SKM-1 treated with dmso at 0.1 percent for 144 hours (cell line): ENCODE data around the gene MLLT11.
"Not testable (repeated sequence)": the region's sequence is repeated elsewhere in the genome, so short reads cannot be mapped to it uniquely, and the experiment has no call there.

Source experiments
- DNase-seq: peaks from one replicate; lab custom pipeline; 2025; ENCODE audit not compliant: unreplicated experiment; lab: John Stamatoyannopoulos, UW

The MLLT11 gene

DNA sequence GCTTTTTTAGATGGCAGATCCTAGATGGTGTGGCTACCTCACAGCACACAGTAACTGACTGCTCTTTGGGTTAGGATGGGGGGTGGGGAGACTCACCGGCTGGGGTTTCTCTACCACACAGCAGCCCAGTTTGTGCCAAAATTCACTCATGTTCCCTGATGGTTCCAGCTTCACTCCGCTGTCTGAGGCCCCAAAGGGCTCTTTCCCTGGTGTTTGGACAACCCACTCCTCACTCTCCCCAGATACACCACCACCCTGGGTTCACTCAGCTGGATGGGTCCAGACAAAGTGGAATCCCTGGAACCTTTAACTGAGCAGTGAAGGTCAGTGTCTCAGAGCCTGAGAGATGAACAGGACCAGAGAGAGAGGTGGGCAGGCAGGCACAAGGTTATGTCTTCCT is 4.6 kb upstream of the MLLT11 start:
- no peak for DNase-seq

DNA sequence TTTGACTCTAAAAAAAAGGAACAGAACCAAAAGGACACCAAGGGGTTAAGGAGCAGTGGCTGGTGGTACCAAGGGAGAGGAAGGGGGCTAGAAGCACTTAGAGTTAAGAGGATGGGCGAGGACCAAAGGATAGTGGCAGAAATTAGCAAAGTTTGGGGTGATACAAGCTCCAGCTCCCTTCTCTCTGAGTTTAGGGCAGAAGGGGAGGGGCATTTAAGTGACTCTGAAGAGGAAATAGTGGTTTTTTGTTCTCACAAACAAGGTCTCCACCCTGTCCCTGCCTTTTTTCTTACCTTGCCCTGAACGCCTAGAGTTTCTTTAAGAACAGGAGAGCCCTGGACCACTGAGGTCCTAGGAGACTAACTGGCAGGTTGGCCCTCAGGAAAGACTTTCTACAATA is 4.0 kb upstream of the MLLT11 start:
- peak; percentile 51 for DNase-seq

GRCh38 chr1:151058692-151059091 is 1.5 kb upstream of the MLLT11 start:
- DNase-seq: no peak

DNA sequence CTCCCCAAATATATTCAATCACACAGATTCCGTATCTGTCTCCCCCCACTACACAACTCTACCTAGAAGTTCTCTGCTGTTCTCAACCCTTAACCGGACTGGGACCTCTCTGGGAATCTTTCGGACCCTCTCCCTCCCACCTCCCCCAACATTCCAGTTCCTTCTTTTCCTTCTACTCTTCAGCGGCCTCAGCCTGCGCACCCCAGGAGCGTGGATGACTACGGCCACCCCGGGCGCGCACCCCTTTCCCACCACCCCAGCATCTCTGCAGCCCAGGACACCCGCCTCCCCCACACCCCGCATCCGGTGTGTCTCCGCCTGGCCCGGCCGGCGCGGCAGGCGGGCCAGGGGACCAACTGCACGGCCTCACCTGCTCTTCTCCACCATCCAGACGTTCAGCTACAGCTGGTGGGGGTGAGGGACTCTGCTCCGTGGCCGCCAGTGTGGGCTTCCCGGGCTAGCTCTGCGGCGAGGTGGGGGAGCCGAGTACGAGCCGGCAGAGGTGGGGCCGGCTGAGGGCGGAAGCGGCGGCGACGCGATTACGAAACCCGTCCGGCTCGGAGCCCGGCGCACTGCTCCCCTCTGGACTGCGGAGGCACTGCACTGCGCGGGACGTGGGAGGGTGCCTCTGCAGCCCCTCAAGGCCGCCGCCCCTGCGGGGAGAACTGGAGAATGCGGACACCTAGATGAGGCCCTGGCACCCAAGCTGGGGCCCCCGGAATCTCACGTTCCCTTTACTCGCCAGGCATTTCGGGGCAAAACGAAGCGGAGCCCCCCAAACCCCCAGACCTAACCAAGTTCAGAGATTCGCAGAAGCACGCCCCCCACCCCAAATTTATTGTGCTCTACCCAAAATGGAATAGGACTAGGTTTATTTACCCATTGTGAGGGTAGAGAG is 839 bp upstream of the MLLT11 start, which contains the start of gene CDC42SE1:
CDC42SE1 (minus strand) TSS at position 514 of the 898 bp plus-strand sequence. CDS start 3,892 bp downstream, outside the sequence.
- peak; percentile 95 for DNase-seq

- no peak for DNase-seq
These were observed 642 bp downstream of the MLLT11 start for GRCh38 chr1:151060657-151061421.

DNA sequence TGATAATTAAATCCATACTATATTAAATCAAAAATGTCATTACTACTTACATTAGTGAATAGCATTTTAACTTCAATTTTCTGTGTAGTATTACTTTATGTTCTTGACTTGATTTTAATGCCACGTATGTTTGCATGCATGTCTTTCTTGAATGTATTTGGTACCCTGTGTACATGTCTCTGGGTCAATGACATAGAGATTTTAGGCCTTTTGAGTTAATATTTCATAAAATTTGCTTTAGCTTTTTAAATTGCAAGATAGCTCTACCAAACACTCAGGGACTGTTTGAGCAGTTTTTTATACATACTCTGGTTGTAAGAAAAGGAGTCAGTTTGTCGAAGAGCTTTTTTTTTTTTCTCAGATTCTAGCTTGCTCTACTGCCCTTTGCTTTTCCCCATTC is 1.5 kb downstream of the MLLT11 start:
- no peak for DNase-seq

DNA sequence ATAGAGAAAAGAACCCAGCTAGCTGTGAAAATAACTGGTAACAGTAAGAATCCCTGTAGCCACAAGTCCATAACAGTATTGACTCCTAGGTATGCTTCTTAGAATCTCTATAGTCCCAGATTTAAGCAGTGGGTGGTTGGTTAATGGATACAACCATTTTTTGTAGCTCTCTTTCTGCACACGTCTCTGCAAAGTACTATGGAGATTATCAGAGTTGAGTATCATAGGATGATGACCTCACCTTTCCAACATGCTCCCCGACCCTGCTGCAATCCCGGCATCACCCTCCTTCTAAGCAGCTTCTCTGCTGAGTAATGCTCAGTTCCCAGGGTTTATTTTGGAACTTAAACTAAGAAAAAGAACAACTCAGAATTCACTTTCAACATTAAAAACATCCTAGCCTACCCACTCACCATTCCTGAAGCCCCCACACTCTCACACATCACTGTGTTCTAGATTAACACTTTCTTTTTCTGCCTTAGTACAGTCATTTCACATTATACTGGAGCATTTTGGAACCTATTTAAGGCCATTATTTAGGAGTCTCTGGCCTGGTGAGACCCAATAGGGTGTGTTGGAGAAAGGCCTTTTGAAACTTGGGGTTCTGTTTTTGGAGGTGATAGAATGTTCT is 2.7 kb downstream of the MLLT11 start:
- DNase-seq: no peak

DNA sequence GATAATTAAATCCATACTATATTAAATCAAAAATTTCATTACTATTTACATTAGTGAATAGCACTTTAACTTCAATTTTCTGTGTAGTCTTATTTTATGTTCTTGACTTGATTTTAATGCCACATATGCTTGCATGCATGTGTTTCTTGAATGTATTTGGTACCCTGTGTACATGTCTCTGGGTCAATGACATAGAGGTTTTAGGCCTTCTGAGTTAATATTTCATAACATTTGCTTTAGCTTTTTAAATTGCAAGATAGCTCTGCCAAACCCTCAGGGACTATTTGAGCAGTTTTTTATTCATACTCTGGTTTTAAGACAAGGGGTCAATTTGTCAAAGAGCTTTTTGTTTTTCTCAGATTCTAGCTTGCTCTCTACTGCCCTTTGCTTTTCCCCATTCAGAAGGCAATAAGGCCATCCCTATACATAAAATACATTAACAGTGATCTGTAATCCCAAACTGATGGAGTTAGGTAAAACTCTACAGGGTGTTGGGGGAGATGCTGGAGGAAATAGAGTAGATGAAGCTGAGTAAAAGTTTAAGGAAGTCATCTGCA is 5.0 kb downstream of the MLLT11 start:
- DNase-seq: no peak

GRCh38 chr1:151067185-151067584 is 7.0 kb downstream of the MLLT11 start:
- DNase-seq: no peak

- DNase-seq: no peak
These were observed 8.9 kb downstream of the MLLT11 start for GRCh38 chr1:151069103-151069486.

DNA sequence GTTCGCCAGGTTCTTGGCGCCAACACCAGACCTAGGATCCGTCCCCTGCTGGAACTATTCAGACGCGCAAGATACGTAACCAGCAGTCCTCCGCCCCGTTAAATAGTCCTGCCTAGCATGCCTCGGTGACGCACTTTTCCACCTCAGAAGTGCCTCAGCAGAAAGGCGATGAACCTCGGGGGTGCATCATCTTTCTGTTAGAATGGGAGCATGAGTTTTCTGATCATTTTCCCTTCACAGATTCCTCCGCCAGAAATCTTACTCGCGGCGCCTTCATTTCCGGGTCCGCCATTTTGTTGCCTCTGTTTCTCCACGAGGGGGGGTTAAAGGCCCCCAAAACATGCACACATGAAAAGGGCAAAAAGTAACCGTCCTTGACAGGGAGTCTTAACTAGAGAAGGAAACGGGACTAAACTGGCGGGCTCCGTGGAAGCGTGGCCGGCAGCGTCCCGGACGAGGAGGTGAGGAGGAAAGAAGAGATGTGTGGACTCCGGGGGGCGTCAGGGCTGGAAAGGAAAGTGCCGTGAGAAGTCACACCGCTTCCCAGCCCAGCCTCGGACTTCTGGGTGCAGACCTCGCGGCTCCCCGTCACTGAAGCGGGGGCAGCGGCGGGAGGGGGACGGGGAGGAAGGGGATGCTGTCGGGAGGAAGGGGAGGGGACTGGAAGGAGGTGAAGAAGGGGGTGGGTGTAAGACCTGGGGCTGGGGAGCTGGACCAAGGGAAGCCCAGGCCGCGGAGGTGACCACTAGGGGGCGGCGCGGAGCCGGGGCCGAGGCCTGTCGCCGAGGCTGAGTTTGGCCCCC is 10.5 kb downstream of the MLLT11 start, which contains the start of gene GABPB2:
GABPB2 (plus strand) TSS at position 288 of the 803 bp plus-strand sequence. CDS start 17,429 bp downstream, outside the sequence.
- DNase-seq: peak; percentile 96

DNA sequence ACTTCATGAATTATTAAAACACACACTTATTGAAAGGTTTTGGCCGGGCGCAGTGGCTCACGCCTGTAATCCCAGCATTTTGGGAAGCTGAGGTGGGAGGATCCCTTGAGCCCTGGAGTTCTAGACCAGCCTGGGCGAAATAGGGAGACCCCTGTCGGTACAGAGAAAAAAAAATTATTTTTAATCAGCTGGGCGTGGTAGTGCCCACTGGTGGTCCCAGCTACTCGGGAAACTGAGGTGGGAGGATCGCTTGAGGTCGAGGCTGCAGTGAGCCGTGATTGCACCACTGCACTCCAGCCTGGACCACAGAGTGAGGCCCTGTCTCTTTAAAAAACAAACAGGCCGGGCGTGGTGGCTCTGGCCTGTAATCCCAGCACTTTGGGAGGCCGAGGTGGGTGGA is 12.0 kb downstream of the MLLT11 start:
- DNase-seq: no peak

DNA sequence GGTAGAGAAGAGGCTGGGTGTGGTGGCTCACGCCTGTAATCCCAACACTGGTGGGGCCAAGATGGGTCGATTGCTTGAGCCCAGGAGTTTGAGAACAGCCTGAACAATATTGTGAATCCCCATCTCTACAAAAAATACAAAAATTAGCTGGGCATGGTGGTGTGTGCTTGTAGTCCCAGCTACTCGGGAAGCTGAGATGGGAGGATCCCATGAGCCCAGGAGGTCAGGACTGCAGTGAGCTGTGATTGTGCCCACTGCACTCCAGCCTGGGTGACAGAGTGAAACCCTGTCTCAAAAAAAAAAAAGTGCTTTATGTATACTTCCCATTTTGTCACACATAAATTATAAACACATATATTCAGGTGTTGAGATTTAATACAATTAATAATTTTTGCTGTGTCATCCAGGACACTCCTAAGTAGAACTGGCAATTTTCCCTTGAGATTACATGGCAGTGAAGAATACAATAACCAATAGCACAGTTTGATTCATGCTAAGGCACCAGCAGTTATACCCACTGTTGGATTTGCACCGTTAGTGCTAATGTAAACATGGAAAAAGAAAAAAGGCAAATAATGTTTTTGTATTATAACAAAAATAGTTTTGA is 25.9 kb downstream of the MLLT11 start:
- DNase-seq: no peak

DNA sequence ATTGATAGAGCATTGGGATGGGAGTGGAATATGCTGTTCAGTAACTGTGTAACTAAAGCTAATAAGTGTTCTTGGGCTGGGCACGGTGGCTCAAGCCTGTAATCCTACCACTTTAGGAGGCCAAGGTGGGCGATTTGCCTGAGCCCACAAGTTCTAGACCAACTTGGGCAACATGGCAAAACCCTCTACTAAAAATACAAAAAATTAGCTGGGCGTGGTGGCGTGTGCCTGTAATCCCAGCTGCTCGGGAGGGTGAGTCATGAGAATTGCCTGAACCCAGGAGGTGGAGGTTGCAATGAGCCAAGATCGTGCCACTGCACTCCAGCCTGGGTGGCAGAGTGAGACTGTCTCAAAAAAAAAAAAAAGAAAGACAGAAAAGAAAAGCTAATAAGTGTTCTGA is 37.2 kb downstream of the MLLT11 start:
- not testable (repeated sequence) for DNase-seq

DNA sequence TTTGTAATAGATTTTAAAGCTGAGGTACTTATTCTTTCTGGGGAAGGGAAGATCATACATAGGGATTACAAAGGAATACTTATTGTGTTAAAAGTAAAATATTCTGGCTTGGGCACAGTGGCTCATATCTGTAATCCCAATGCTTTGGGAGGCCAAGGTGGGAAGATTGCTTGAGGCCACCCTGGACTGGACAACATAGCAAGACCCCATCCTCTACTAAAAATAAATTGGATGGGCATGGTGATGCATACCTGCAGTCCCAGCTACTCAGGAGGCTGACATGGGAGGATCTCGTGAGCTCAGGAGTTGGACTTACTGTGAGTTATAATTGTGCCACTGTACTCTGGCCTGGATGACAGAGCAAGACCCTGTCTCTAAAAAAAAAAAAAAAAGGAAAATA is 37.9 kb downstream of the MLLT11 start:
- DNase-seq: no peak

DNA sequence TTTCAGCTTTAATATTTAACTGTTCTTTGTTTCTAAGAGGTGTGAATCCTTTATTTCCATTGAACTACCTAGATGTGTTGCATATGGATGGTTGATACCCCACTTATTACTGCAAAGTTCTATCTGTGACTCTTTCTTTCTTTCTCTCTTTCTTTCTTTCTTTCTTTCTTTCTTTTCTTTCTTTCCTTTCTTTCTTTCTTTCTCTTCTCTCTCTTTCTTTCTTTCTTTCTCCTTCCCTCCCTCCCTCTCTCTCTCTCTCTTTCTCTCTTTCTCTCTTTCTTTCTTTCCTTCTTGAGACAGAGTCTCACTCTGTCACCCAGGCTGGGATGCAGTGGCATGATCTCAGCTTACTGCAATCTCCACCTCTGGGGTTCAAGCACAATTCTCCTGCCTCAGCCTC is 44.4 kb downstream of the MLLT11 start:
- DNase-seq: no peak

GRCh38 chr1:151106894-151107293 is 46.7 kb downstream of the MLLT11 start:
- no peak for DNase-seq

DNA sequence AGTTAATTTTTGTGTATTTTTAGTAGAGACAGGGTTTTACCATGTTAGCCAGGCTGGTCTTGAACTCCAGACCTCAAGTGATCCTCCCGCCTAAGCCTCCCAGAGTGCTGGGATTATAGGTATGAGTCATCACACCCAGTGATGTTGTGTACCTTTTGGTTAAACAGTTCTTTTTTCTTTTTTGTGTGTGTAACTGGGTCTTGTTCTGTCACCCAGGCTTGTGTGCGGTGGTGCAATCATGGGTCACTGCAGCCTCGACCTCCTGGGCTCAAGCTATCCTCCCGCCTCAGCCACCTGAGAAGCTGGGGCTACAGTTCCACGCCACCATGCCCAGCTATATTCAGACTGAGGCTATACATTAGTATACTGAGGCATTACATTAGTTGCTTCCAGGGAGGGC is 48.1 kb downstream of the MLLT11 start:
- DNase-seq: no peak

GRCh38 chr1:151113877-151114276 is 53.7 kb downstream of the MLLT11 start:
- no peak for DNase-seq
